Measurements from ENCODE around the gene PPP6R2.

The PPP6R2 gene

DNA sequence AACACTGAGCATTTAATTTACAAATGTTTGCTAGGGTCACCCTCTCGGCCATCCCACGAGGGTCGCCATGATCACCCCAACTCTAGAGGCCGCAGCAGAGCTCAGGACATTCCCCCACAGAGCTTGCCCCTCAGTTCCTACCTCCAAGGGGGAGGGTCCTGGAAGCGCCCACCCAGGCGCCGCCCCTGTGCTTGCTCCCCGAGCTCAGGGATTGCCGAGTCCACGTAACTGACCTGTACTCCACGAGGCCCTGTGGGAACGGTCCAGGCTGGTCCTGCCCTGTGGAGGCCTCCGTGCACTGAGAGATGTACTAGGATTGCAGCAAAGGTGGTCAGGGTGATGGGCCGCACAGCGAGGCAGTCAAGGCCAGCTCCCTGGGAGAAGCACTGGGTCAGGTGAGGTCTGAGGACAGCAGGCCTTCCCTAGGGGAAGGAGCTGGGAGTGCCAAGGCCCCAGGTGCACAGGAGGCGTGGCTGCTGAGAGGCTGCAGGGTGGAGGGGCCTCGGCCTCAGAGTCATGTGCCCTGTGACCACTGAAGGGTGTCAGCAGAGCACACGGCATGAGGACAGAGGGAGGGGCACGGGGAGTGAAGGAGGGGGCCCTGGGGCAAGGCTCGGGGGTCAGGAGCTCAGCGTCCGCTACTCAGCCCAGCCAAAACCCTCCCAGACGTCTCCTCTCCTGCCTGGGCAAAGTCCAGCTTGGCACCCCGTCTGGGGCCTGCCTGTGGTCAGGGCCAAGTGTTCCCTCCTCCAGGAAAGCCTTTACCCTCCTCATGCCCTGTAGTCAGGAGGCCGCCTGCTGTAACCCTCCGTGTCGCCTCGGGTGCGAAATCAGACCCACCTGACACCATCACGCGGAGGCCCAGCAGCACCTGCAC is 141.1 kb downstream of the PPP6R2 start:
- no peak for DNase-seq (ENCODE audit: low read depth)

DNA sequence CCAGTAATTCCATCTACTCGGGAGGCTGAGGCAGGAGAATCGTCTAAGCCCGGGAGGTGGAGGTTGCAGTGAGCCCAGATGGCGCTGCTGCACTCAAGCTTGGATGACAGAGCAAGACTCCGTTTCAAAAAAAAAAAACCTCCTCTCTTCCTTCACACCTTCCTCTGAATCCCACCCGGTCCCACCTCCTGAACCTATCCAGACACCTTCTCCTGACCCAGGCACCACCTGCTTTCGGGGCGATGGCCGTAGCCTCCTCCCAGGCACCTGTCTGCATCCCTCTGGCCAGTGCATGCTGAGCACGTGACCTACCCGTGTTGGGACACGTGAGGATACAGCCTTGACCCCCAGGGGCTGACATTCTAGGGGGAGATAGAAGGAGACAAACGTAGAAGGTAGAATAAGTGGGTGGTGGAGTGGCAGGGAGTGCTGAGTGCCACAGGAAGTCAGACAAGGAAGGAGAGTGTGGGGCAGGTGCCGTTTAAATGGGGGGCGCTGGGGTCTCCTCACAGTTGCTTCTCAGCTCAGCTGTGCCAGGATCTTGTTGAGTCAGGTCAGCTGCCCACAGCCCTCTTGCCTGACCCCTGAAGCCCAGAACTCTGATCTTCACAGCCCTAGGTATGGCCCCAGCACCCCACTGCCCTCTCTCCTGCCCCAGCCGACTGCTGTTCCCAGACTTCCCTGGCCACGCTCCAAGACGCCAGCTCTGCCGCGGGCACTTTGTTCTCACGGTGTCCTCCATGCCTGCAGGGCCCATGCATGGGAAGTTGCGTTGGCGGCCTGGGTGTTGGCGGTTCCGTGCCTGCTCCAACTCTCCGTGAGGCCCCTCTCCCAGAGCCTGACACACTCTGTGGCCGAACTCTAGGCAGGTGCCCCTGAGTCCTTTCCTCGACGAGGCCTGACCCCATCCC is 142.3 kb downstream of the PPP6R2 start:
- DNase-seq (ENCODE audit: low read depth): no peak

DNA sequence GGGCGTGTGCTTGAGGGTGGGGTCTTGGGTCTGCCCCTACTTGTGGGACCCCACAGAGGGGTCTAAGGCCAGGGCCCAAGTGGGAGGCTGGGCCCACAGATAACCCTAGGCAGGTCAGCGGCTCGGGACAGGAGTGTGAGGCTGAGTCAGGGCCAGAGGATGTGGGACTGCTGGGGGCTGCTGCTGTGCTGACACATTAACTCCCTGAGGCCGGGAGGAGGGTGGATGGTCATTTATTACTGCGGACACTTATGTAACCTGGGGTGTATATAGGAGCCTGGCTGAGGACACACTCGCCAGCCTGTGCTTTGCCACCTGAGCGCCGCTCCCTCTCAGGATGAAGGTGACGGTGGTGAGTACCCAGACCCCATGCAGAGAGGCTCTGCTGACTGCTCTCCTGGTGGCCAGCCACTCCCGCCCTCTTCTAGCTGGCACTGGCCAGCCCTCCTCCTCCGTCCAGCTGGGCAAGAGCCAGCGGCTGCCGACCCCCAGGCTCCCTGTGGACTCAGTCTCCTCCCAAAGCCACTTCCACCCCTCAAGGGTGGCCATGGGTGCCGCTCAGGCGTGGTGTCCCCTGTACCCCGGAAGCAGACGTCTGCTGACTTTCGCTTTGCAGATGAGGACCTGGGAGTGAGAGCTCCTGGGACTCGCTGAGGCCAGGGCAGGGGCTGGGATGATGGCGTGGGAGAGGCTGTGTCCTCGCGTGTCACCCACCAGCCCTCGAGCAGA is 143.6 kb downstream of the PPP6R2 start, which contains the start of gene MIOX:
MIOX (plus strand) TSS at position 299 of the 729 bp plus-strand sequence; CDS start at position 338, 39 bp downstream.
- DNase-seq (ENCODE audit: low read depth): no peak

- DNase-seq (ENCODE audit: low read depth): no peak
These were observed 144.3 kb downstream of the PPP6R2 start for GRCh38 chr22:50487290-50488005.

DNA sequence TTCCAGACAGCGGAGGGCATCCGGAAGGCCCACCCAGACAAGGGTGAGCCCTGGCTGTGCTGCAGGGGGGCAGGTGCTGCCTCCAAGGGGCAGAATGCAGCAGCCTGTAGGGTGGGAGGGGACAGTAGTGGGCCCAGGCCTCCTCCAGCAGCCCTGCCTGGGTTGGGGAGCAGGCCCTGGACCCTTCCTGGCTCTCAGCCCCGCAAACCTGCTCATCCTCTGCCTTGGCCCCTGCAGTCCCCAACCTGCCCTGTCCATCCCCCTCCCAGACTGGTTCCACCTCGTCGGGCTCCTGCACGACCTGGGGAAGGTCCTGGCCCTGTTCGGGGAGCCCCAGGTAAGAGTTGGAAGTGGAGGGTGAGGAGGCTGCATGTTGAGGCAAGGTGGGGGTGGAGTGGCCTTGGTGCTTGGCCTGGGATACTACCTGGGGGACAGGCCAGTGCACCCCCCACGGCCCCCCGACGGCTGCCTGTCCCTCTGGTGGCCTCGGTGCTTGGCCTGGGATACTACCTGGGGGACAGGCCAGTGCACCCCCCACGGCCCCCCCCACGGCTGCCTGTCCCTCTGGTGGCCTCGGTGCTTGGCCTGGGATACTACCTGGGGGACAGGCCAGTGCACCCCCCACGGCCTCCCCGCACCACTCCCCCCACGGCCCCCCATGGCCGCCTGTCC is 145.0 kb downstream of the PPP6R2 start:
- DNase-seq (ENCODE audit: low read depth): no peak

DNA sequence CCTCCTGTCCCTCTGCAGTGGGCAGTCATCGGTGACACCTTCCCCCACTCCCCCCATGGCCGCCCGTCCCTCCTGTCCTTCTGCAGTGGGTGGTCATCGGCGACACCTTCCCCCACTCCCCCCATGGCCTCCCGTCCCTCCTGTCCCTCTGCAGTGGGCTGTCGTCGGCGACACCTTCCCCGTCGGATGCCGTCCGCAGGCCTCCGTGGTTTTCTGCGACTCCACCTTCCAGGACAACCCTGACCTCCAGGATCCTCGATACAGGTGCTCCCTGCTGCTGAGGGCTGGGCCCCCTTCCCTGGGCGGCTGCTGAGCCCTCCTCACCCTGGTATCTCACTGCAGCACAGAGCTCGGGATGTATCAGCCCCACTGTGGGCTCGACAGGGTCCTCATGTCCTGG is 145.8 kb downstream of the PPP6R2 start:
- DNase-seq (ENCODE audit: low read depth): no peak

GRCh38 chr22:50489363-50490243 is 146.5 kb downstream of the PPP6R2 start:
- no peak for DNase-seq (ENCODE audit: low read depth)

DNA sequence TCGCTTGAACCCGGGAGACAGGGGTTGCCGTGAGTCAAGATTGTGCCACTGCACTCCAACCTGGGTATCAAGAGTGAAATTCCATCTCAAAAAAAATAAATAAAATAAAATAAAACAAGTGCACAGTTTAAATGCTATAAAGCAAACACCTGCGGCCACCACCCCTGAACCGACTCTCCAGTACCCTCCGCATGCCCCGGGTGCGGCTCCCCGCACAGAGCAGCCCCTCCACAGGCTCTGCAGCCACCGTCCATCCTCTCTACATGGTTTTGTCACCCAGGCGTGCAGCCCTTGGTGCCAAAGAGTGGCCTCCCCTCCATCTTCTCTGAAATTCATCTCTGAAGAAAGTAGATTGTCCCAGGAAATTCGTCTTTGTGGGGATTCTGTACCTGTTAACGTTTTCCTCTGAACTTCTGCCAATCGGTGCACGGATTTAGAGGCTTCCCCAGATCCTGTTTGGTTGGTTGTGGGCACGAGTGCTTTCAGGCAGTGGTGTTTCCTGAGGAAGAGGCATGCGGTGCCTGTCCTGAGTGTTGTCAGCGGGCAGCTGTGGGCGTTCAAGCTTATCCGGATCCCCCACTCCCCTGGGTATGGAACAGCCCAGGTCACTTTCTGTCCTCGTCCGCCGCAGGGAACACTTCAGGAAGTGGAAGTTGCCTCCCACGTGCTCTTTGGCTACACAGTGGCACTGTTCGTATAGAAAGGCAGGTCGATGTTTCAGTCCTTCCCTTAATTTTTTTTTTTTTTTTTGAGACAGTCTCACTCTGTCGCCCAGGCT is 147.6 kb downstream of the PPP6R2 start:
- no peak for DNase-seq (ENCODE audit: low read depth)

All from GM04504 (cell line).